ENCODE data around the gene RPTOR.

- no peak for TF ChIP-seq CTCF (optimal IDR thresholded peaks at IDR 0.05 in 1 of 3, IDR thresholded peaks at IDR 0.05 in 1 of 3, conservative IDR thresholded peaks at IDR 0.05 in 1 of 3; ENCODE audit: extremely low read depth in 1 of 3, insufficient read depth in 2 of 3, low read length in 3 of 3)
- TF ChIP-seq EZH2 (IDR thresholded peaks at IDR 0.05; ENCODE audit: low read length) = no peak
Measured at GRCh38 chr17:80852476-80853015, 307.9 kb downstream of the RPTOR start.

Data from keratinocyte (primary cell).